Smooth muscle cell of the coronary artery (primary cell): ENCODE data around the gene TPTE. TPM values are rescaled to one million over a fixed set of nuclear protein-coding genes. Genes with fewer than 3 reads are reported as not detected.

ENCODE experiments used
- total RNA-seq: library from RNA; depleted of rRNA; stranded (reverse); fragments of >200 nt; gene quantifications from 2 replicates; pipeline ENCODE4 v1.2.3, GENCODE V29; 2014; ENCODE audit warnings: low replicate concordance

Gene TPTE
- not detected in 2 replicates for total RNA-seq

GRCh38 chr21:10521091-10521598, at the start of gene TPTE:
Gene TPTE, plus strand, starts transcription at chr21:10521583. Its CDS starts 17,141 bp downstream, at chr21:10538724.

